GM19025 (cell line): ENCODE measurements around the gene VWA5B1.

Experiments used
- ATAC-seq: cut with Tn5 transposase; IDR thresholded peaks from one replicate; pipeline ENCODE4 v1.9.1; 2021; ENCODE audit warnings: mild to moderate bottlenecking, low read depth, moderate library complexity; ENCODE audit not compliant: unreplicated experiment

The VWA5B1 gene

GRCh38 chr1:20381961-20382360 is 91.3 kb downstream of the VWA5B1 start:
- no peak for ATAC-seq

GRCh38 chr1:20382711-20383110 is 92.0 kb downstream of the VWA5B1 start:
- ATAC-seq = no peak

GRCh38 chr1:20383631-20384030 is 93.0 kb downstream of the VWA5B1 start:
- ATAC-seq = no peak

- no peak for ATAC-seq
Measured at GRCh38 chr1:20385630-20386029, 95.0 kb downstream of the VWA5B1 start.

- ATAC-seq = no peak
Measured at GRCh38 chr1:20386323-20387081, 95.8 kb downstream of the VWA5B1 start.

- ATAC-seq = no peak
Measured at GRCh38 chr1:20389571-20389970, 98.9 kb downstream of the VWA5B1 start.

- no peak for ATAC-seq
Measured at GRCh38 chr1:20390589-20391331, 100.1 kb downstream of the VWA5B1 start.

GRCh38 chr1:20395255-20395654 is 104.6 kb downstream of the VWA5B1 start:
- no peak for ATAC-seq

- ATAC-seq = no peak
Measured at GRCh38 chr1:20398744-20399143, 108.1 kb downstream of the VWA5B1 start.

- no peak for ATAC-seq
Measured at GRCh38 chr1:20399196-20399595, 108.5 kb downstream of the VWA5B1 start.

- no peak for ATAC-seq
Measured at GRCh38 chr1:20399606-20400180, 109.0 kb downstream of the VWA5B1 start.

GRCh38 chr1:20400341-20401177 is 109.9 kb downstream of the VWA5B1 start:
- ATAC-seq = no peak

- ATAC-seq = no peak
Measured at GRCh38 chr1:20401405-20402010, 110.8 kb downstream of the VWA5B1 start.

GRCh38 chr1:20402585-20403422 is 112.1 kb downstream of the VWA5B1 start:
- ATAC-seq = no peak

GRCh38 chr1:20403423-20404145 is 112.9 kb downstream of the VWA5B1 start:
- ATAC-seq = no peak

- no peak for ATAC-seq
Measured at GRCh38 chr1:20404466-20404865, 113.8 kb downstream of the VWA5B1 start.
